Transverse colon (tissue), 4 donors: Measurements from ENCODE around the gene CYP2E1. TPM values are rescaled to one million over a fixed set of nuclear protein-coding genes. Genes with fewer than 3 reads are reported as not detected.

Experiments
- DNase-seq: peaks from one replicate; pipeline ENCODE4 v3.0.0-alpha.2; 2019
- H3K27ac ChIP-seq, 4 donors: fragments of 200-600 bp; sonication (generic); 2 replicates each; pipeline ENCODE4 v1.5.1; 2016 to 2018; ENCODE audit warnings: inconsistent platforms in 4 of 4
- H3K27me3 ChIP-seq: fragments of 200-600 bp; sonication (generic); 2 replicates; pipeline ENCODE4 v1.5.1; 2017; ENCODE audit warnings: inconsistent platforms
- H3K36me3 ChIP-seq, 4 donors: fragments of 200-600 bp; sonication (generic); 2 replicates each; pipeline ENCODE4 v1.5.1; 2017 to 2019; ENCODE audit warnings: inconsistent platforms in 4 of 4
- H3K4me1 ChIP-seq, 4 donors: fragments of 200-600 bp; sonication (generic); 2 replicates each; pipeline ENCODE4 v1.5.1; 2017 to 2020; ENCODE audit warnings: inconsistent platforms in 4 of 4
- H3K4me3 ChIP-seq, 4 donors: fragments of 200-600 bp; sonication (generic); 1 replicate in 1 of 4; 2 replicates in 3 of 4; pipeline versions ENCODE4 v1.5.1 to v1.6.1; 2017 to 2019; ENCODE audit warnings: inconsistent platforms in 4 of 4
- H3K9me3 ChIP-seq, 2 donors: fragments of 200-600 bp; sonication (generic); 2 replicates each; pipeline ENCODE4 v1.5.1; 2017 to 2019; ENCODE audit warnings: inconsistent platforms in 2 of 2
- EP300 ChIP-seq: sonication (generic); formaldehyde crosslinking; IDR thresholded peaks from one replicate; pipeline ENCODE4 v1.6.1; 2017; ENCODE audit warnings: antibody characterized with exemption, low read depth
- POLR2A ChIP-seq: fragments of 450-650 bp; IDR thresholded peaks from one replicate; pipeline ENCODE4 v1.6.1; 2016; ENCODE audit warnings: antibody characterized with exemption, mild to moderate bottlenecking, moderate library complexity
- POLR2AphosphoS5 ChIP-seq, 3 donors: sonication (generic); formaldehyde crosslinking; IDR thresholded peaks; one replicate each; pipeline ENCODE4 v1.6.1; 2016; ENCODE audit warnings: antibody characterized with exemption in 3 of 3
- WGBS, 2 donors: methylation state at CpG; one replicate each; pipeline ENCODE4 v1.1.5; 2018; ENCODE audit warnings: low coverage in 1 of 2; 5-methylcytosine and 5-hydroxymethylcytosine counted together
- in situ Hi-C, 4 donors: fragments of 200-750 bp; cut with MboI; loops; one replicate each; pipeline versions ENCODE4 v1.15.0 to v1.15.1; 2017; ENCODE audit warnings: low sequenced_read_pairs in 3 of 4, low pct_ligation_motif_present in 1 of 4, low pct_unique_long_range_greater_than_20kb in 1 of 4
- intact Hi-C: fragments of 100-400 bp; cut with DNase I; formaldehyde crosslinking; loops from one replicate; pipeline ENCODE4 v1.15.1; 2023; ENCODE audit warnings: low total_unique reads
- total RNA-seq, 4 donors: library from RNA; depleted of rRNA; stranded (reverse); fragments of >200 nt; gene quantifications; one replicate each; pipeline ENCODE4 v1.1.0, GENCODE V29; 2016
- TF ChIP-seq, protein P1 (sequence below), 5 experiments: fragments of 200-600 bp in 3 of 5; fragments of 450-650 bp in 2 of 5; sonication (generic) in 3 of 5; IDR thresholded peaks; 1 replicate in 2 of 5; 2 replicates in 3 of 5; pipeline ENCODE4 v1.5.1; 2016 to 2017; ENCODE audit warnings: antibody characterized with exemption in 5 of 5, inconsistent platforms in 3 of 5, mild to moderate bottlenecking in 2 of 5, moderate library complexity in 1 of 5

Gene CYP2E1
- total RNA-seq, 4 donors from 2014 or later, result 0.64 to 3.4 (median 0.96) TPM; not detected in 1

DNA sequence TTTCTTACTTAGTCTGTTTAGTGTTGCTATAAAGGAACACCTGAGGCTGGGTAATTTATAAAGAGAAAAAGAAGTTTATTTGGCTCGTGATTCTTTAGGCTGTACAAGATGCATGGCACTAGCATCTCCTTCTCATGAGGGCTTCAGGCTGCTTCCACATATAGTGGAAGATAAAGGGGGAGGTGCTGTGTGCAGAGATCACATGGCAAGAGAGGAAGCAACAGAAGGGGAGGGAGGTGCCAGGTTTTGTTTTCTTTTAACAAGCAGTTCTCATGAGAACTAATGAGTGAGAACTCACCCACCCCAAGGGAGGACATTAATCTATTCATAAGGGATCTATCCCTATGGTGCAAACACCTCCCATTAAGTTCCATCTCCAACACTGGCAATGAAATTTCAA, 17.3 kb downstream of the CYP2E1 start:
- WGBS, 2 donors, result 38 to 61% methylated on average over 1 of the region's 1 CpG
- TF ChIP-seq EP300 (no peak), POLR2A (no peak), POLR2AphosphoS5 (IDR thresholded peaks at IDR 0.05) (no peak)
- TF ChIP-seq, protein P1, sequence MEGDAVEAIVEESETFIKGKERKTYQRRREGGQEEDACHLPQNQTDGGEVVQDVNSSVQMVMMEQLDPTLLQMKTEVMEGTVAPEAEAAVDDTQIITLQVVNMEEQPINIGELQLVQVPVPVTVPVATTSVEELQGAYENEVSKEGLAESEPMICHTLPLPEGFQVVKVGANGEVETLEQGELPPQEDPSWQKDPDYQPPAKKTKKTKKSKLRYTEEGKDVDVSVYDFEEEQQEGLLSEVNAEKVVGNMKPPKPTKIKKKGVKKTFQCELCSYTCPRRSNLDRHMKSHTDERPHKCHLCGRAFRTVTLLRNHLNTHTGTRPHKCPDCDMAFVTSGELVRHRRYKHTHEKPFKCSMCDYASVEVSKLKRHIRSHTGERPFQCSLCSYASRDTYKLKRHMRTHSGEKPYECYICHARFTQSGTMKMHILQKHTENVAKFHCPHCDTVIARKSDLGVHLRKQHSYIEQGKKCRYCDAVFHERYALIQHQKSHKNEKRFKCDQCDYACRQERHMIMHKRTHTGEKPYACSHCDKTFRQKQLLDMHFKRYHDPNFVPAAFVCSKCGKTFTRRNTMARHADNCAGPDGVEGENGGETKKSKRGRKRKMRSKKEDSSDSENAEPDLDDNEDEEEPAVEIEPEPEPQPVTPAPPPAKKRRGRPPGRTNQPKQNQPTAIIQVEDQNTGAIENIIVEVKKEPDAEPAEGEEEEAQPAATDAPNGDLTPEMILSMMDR (IDR thresholded peaks at IDR 0.05), result no peak
- H3K27me3 ChIP-seq, result no peaks in the 10 kb centered on the region
- no peaks in the 10 kb centered on the region for H3K9me3 ChIP-seq
- intact Hi-C loops, result no loop called here
- no peak overlapping the region for H3K4me3 ChIP-seq
- DNase-seq, result no peak
- in situ Hi-C loops, result no loop called here
- no peak overlapping the region for H3K27ac ChIP-seq
- H3K36me3 ChIP-seq, result no peaks in the 10 kb centered on the region
- no peaks in the 10 kb centered on the region for H3K4me1 ChIP-seq

DNA sequence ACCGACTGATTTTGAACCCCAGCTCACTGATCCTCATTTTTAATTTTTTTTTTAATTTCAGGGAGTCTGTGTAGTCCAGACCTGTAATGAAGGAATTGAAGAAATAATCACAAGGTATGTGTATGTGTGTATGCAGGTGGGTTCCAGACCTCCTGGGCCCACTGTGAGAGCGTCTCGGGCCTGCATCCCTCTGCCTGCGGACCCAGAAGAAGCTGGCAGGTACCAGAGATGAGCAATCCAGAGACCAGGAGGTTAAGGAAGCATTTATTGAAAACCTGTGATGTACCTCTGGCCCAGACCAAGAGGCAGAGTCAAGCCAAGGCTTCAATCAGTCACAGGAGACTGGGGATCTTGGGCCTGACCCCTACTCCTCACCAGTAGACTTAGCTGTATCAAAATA, 27.4 kb downstream of the CYP2E1 start:
- intact Hi-C loops, result no loop called here
- no peaks in the 10 kb centered on the region for H3K27me3 ChIP-seq
- H3K27ac ChIP-seq, result no peak overlapping the region
- TF ChIP-seq POLR2A (no peak), EP300 (no peak), POLR2AphosphoS5 (IDR thresholded peaks at IDR 0.05) (no peak)
- TF ChIP-seq, protein P1 (IDR thresholded peaks at IDR 0.05), result no peak
- no peaks in the 10 kb centered on the region for H3K9me3 ChIP-seq
- no peak for DNase-seq
- no peaks in the 10 kb centered on the region for H3K36me3 ChIP-seq
- H3K4me3 ChIP-seq, result no peak overlapping the region
- no peaks in the 10 kb centered on the region for H3K4me1 ChIP-seq
- in situ Hi-C loops, result no loop called here
- 60 to 89% methylated on average over 1 to 4 of the region's 4 CpGs for WGBS, 2 donors

DNA sequence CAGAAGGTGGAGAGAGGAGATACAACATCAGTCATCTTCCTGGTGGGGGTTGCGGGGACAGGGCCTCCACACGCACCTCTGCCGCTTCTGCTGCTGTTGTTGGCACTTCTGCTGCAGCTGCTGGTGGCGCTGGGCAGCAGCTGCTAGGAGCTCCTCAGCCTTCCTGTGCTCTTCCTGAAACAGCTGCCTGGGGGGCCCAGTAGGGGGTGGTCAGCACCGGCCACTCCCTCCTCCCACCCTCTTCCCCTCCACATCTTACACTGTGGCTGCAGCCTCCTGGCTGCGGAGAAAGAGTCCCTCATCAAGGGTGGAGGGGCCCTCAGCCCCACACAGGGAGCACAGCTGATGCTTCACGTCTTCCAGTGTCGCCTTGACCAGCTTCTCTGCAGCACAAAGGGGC, 28.4 kb downstream of the CYP2E1 start:
- no peaks in the 10 kb centered on the region for H3K36me3 ChIP-seq
- intact Hi-C loops (no loop called here), in situ Hi-C loops (no loop called here)
- H3K27ac ChIP-seq, result no peak overlapping the region
- 77% methylated on average over 8 of the region's 8 CpGs; no CpG with 5 or more reads in 1 of the 2 donors for WGBS, 2 donors
- no peak for DNase-seq
- H3K4me3 ChIP-seq, result no peak overlapping the region
- TF ChIP-seq EP300 (no peak), POLR2A (no peak), POLR2AphosphoS5 (IDR thresholded peaks at IDR 0.05) (no peak)
- TF ChIP-seq, protein P1 (IDR thresholded peaks at IDR 0.05), result no peak
- H3K4me1 ChIP-seq, result no peaks in the 10 kb centered on the region
- H3K27me3 ChIP-seq, result no peaks in the 10 kb centered on the region
- no peaks in the 10 kb centered on the region for H3K9me3 ChIP-seq

DNA sequence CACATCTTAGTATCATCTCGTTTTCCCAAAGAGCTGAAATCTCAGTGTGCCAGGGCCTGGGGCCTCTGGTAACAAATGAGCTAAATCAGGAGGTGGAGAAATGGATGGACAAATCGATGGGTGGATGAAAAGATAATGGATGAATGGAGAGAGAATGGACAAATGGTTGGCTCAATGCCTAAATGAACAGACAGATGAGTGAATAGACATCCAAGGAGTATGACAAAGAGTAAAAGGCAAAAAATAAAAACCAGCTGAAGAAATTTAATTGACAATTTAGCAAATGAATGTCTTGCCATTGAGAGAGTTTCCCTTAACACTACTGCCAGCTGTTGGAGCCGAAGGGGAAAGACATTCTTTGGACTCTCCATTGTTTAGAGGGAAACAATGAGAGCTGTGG, 30.2 kb downstream of the CYP2E1 start:
- in situ Hi-C loops (no loop called here), intact Hi-C loops (no loop called here)
- Histone ChIP-seq H3K4me3 (no peak overlapping the region), H3K27ac (no peak overlapping the region), H3K4me1 (no peaks in the 10 kb centered on the region), H3K36me3 (no peaks in the 10 kb centered on the region), H3K9me3 (no peaks in the 10 kb centered on the region), H3K27me3 (no peaks in the 10 kb centered on the region)
- 37 to 40% methylated on average over 3 of the region's 3 CpGs for WGBS, 2 donors
- TF ChIP-seq EP300 (no peak), POLR2AphosphoS5 (IDR thresholded peaks at IDR 0.05) (no peak), POLR2A (no peak)
- TF ChIP-seq, protein P1 (IDR thresholded peaks at IDR 0.05), result no peak
- DNase-seq, result no peak
